Right lobe of liver (tissue), 6 donors: ENCODE results near the gene URB1. TPM values are rescaled to one million over a fixed set of nuclear protein-coding genes. Genes with fewer than 3 reads are reported as not detected.

Experiments used
- ATAC-seq, 4 donors: fragments of 200-7000 bp; cut with Tn5 transposase; one replicate each; pipeline ENCODE4 v1.9.1; 2020; ENCODE audit warnings: mild to moderate bottlenecking in 4 of 4, moderate library complexity in 4 of 4
- DNase-seq, 3 donors: peaks; one replicate each; pipeline ENCODE4 v3.0.0-alpha.2; 2020
- H3K27ac ChIP-seq, 3 donors: fragments of 200-600 bp; one replicate each; pipeline ENCODE4 v1.8.0; 2022
- H3K27me3 ChIP-seq, 2 donors: fragments of 200-600 bp; one replicate each; pipeline ENCODE4 v1.8.0; 2022
- H3K36me3 ChIP-seq, 4 donors: fragments of 200-600 bp; sonication (generic) in 1 of 4; one replicate each; pipeline versions ENCODE4 v1.5.1 to v1.8.0; 2017 to 2022; ENCODE audit warnings: control low read depth in 1 of 4
- H3K4me1 ChIP-seq, 4 donors: fragments of 200-600 bp; sonication (generic) in 1 of 4; one replicate each; pipeline versions ENCODE4 v1.5.1 to v1.8.0; 2017 to 2022; ENCODE audit warnings: control low read depth in 1 of 4
- H3K4me3 ChIP-seq, 3 donors: fragments of 200-600 bp; one replicate each; pipeline ENCODE4 v1.8.0; 2022
- H3K9me3 ChIP-seq, 4 donors: fragments of 200-600 bp; sonication (generic) in 1 of 4; one replicate each; pipeline versions ENCODE4 v1.5.1 to v1.8.0; 2017 to 2022; ENCODE audit warnings: control low read depth in 1 of 4
- POLR2A ChIP-seq: fragments of 450-650 bp; IDR thresholded peaks from one replicate; pipeline ENCODE4 v1.6.1; 2017; ENCODE audit warnings: antibody characterized with exemption, mild to moderate bottlenecking
- WGBS: methylation state at CpG from one replicate; pipeline ENCODE4 v1.1.6; 2018; ENCODE audit warnings: low coverage, low lambda C conversion rate; ENCODE audit not compliant: insufficient coverage; ENCODE audit errors: missing lambda C conversion rate; 5-methylcytosine and 5-hydroxymethylcytosine counted together
- intact Hi-C, 2 donors: fragments of 100-400 bp; cut with DNase I; formaldehyde crosslinking; loops; one replicate each; pipeline versions ENCODE4 v1.11.2 to v1.14.1; 2022
- total RNA-seq, 6 experiments: library from RNA; depleted of rRNA in 2 of 6; stranded (reverse); fragments of >200 nt in 2 of 6; fragmentation: NEBNext Ultra II Directional in 3 of 6; extraction: Animal tissue kit (Norgen Biotek cat#: 25700) in 3 of 6; gene quantifications; one replicate each; pipeline versions ENCODE4 v1.1.0 to v1.2.4, GENCODE V29; 2016 to 2023
- TF ChIP-seq, protein P1 (sequence below), 4 donors: fragments of 200-600 bp in 3 of 4; fragments of 450-650 bp in 1 of 4; IDR thresholded peaks; one replicate each; pipeline versions ENCODE4 v1.5.1 to v1.8.0; 2016 to 2022; ENCODE audit warnings: antibody characterized with exemption in 4 of 4, mild to moderate bottlenecking in 2 of 4
- donor health status: DM: no; HTN: yes; CAD: no.
- donor health status: DM: no; HTN: no; CAD: no.
- donor health status: DM: no; HTN: no; CAD: no.
- donor health status: DM: no; HTN: yes; CAD: no.
- donor health status: DM: no; HTN: yes; CAD: no.

Gene URB1
- total RNA-seq, 6 experiments from 2014 or later = 6.3 to 13.6 (median 9.8) TPM

DNA sequence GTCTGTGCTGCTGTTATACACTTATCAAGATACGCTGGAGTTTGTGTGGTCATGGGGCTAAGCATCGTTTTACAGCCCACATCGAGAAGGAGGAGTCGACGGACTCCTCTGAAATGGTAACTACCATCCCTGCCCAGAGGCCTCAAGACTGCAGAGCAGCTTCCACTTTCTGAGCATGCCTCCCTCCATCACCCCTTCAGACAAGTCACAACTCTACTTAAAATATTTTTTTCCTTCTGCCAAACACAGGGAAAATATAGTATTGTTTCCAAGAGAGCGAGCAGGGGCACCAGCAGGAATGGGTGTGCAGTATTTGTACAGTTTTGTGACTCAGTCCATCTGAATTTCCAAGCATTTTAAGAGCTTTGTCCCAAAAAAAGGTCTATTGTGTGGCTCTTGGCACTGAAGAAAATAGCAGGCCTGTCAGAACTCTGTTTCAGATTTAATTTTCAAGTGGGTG lies 33.8 kb upstream of the URB1 start:
- DNase-seq (no peak), ATAC-seq (no peak)
- TF ChIP-seq, protein P1, sequence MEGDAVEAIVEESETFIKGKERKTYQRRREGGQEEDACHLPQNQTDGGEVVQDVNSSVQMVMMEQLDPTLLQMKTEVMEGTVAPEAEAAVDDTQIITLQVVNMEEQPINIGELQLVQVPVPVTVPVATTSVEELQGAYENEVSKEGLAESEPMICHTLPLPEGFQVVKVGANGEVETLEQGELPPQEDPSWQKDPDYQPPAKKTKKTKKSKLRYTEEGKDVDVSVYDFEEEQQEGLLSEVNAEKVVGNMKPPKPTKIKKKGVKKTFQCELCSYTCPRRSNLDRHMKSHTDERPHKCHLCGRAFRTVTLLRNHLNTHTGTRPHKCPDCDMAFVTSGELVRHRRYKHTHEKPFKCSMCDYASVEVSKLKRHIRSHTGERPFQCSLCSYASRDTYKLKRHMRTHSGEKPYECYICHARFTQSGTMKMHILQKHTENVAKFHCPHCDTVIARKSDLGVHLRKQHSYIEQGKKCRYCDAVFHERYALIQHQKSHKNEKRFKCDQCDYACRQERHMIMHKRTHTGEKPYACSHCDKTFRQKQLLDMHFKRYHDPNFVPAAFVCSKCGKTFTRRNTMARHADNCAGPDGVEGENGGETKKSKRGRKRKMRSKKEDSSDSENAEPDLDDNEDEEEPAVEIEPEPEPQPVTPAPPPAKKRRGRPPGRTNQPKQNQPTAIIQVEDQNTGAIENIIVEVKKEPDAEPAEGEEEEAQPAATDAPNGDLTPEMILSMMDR (IDR thresholded peaks at IDR 0.05) = no peak
- TF ChIP-seq POLR2A = no peak
- Histone ChIP-seq H3K9me3 (no peaks in the 10 kb centered on the region), H3K27me3 (no peaks in the 10 kb centered on the region), H3K27ac (no peak overlapping the region), H3K4me3 (no peak overlapping the region), H3K4me1 (no peaks in the 10 kb centered on the region), H3K36me3 (no peaks in the 10 kb centered on the region)
- WGBS = 74% methylated on average over 3 of the region's 6 CpGs
- intact Hi-C loops = no loop called here

GRCh38 chr21:32426066-32426465 lies 33.3 kb upstream of the URB1 start:
- H3K4me3 ChIP-seq = no peak overlapping the region
- no peak for DNase-seq
- WGBS = 76% methylated on average over 5 of the region's 5 CpGs
- TF ChIP-seq, protein P1 (IDR thresholded peaks at IDR 0.05) = no peak
- TF ChIP-seq POLR2A = no peak
- H3K4me1 ChIP-seq = no peaks in the 10 kb centered on the region
- no peaks in the 10 kb centered on the region for H3K27me3 ChIP-seq
- no peak for ATAC-seq
- intact Hi-C loops = no loop called here
- no peaks in the 10 kb centered on the region for H3K9me3 ChIP-seq
- H3K36me3 ChIP-seq = no peaks in the 10 kb centered on the region
- H3K27ac ChIP-seq = no peak overlapping the region

- no peak for ATAC-seq
- intact Hi-C loops = no loop called here
These were observed 32.8 kb upstream of the URB1 start for GRCh38 chr21:32425628-32426027.

DNA sequence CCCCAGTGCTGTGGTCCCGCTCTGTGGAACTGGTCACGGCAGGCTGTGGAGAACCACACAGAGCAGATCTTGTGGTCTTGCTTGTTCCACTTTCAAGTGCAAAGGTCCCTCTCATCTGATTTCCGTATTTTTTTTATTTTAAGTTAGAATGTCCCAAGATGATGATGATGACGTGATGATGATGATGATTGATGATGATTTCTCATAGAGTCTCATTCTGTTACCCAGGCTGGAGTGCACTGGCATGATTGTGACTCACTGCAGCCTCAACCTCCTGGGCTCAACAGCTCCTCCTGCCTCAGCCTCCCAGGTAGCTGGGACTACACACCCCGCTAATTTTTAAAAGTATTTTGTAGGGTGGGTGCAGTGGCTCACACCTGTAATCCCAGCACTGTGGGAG lies 31.9 kb upstream of the URB1 start:
- Histone ChIP-seq H3K27me3 (no peaks in the 10 kb centered on the region), H3K4me3 (no peak overlapping the region), H3K27ac (no peak overlapping the region), H3K9me3 (no peaks in the 10 kb centered on the region), H3K4me1 (no peaks in the 10 kb centered on the region), H3K36me3 (no peaks in the 10 kb centered on the region)
- DNase-seq (no peak), ATAC-seq (no peak)
- no peak for TF ChIP-seq POLR2A
- TF ChIP-seq, protein P1 (IDR thresholded peaks at IDR 0.05) = no peak
- intact Hi-C loops = no loop called here
- 79% methylated on average over 4 of the region's 5 CpGs for WGBS

More at GRCh38 chr21:32425628-32426027, 32.8 kb upstream of the URB1 start:
- DNase-seq = no peak
- Histone ChIP-seq H3K9me3 (no peaks in the 10 kb centered on the region), H3K4me1 (no peaks in the 10 kb centered on the region), H3K27me3 (no peaks in the 10 kb centered on the region), H3K4me3 (no peak overlapping the region), H3K36me3 (no peaks in the 10 kb centered on the region), H3K27ac (no peak overlapping the region)
- 100% methylated on average over 4 of the region's 4 CpGs for WGBS
- TF ChIP-seq, protein P1 (IDR thresholded peaks at IDR 0.05) = no peak
- TF ChIP-seq POLR2A = no peak

- TF ChIP-seq, protein P1 (IDR thresholded peaks at IDR 0.05) = no peak
- TF ChIP-seq POLR2A = no peak
- no peak for DNase-seq
- no peaks in the 10 kb centered on the region for H3K4me1 ChIP-seq
- no peak for ATAC-seq
- intact Hi-C loops = no loop called here
- WGBS = 51% methylated on average over 2 of the region's 2 CpGs
- H3K4me3 ChIP-seq = no peak overlapping the region
- no peaks in the 10 kb centered on the region for H3K27me3 ChIP-seq
- no peaks in the 10 kb centered on the region for H3K36me3 ChIP-seq
- H3K27ac ChIP-seq = no peak overlapping the region
- H3K9me3 ChIP-seq = no peaks in the 10 kb centered on the region
These were observed 31.4 kb upstream of the URB1 start for GRCh38 chr21:32424191-32424535.
